ENCODE measurements around the gene SMYD2. TPM values are rescaled to one million over a fixed set of nuclear protein-coding genes. Genes with fewer than 3 reads are reported as not detected.

The SMYD2 gene
- 30.5 and 53.3 TPM in 2 replicates for total RNA-seq (2014; rRNA removed; shearing (Covaris generic))

GRCh38 chr1:214281021-214281719 is at the start of gene SMYD2:
TSS of gene SMYD2 (plus strand) at chr1:214281159. CDS start at chr1:214281255, 96 bp downstream.
- DNase-seq (ENCODE audit: low spot score), result peak; percentile 74
- in situ Hi-C loops (cut with HindIII; ENCODE audit: low sequenced_read_pairs), result no loop called here

GRCh38 chr1:214233856-214234634 is 46.9 kb upstream of the SMYD2 start:
- DNase-seq (ENCODE audit: low spot score), result no peak
- in situ Hi-C loops (cut with HindIII; ENCODE audit: low sequenced_read_pairs), result no loop called here

GRCh38 chr1:214234635-214235025 is 46.3 kb upstream of the SMYD2 start:
- in situ Hi-C loops (cut with HindIII; ENCODE audit: low sequenced_read_pairs), result no loop called here
- no peak for DNase-seq (ENCODE audit: low spot score)

GRCh38 chr1:214236477-214236876 is 44.5 kb upstream of the SMYD2 start:
- in situ Hi-C loops (cut with HindIII; ENCODE audit: low sequenced_read_pairs), result no loop called here
- DNase-seq (ENCODE audit: low spot score), result no peak

GRCh38 chr1:214241060-214241459 is 39.9 kb upstream of the SMYD2 start:
- DNase-seq (ENCODE audit: low spot score), result no peak
- in situ Hi-C loops (cut with HindIII; ENCODE audit: low sequenced_read_pairs), result no loop called here

- in situ Hi-C loops (cut with HindIII; ENCODE audit: low sequenced_read_pairs), result no loop called here
These were observed 36.7 kb upstream of the SMYD2 start for GRCh38 chr1:214244252-214244651.

GRCh38 chr1:214244841-214245240 is 36.1 kb upstream of the SMYD2 start:
- no peak for DNase-seq (ENCODE audit: low spot score)
- in situ Hi-C loops (cut with HindIII; ENCODE audit: low sequenced_read_pairs), result no loop called here

More at GRCh38 chr1:214244252-214244651, 36.7 kb upstream of the SMYD2 start:
- DNase-seq (ENCODE audit: low spot score), result no peak

GRCh38 chr1:214247501-214248041 is 33.4 kb upstream of the SMYD2 start:
- in situ Hi-C loops (cut with HindIII; ENCODE audit: low sequenced_read_pairs), result no loop called here
- peak; percentile 21 for DNase-seq (ENCODE audit: low spot score)

- DNase-seq (ENCODE audit: low spot score), result no peak
- in situ Hi-C loops (cut with HindIII; ENCODE audit: low sequenced_read_pairs), result no loop called here
These were observed 32.5 kb upstream of the SMYD2 start for GRCh38 chr1:214248311-214249085.

GRCh38 chr1:214249651-214250050 is 31.3 kb upstream of the SMYD2 start:
- no peak for DNase-seq (ENCODE audit: low spot score)
- in situ Hi-C loops (cut with HindIII; ENCODE audit: low sequenced_read_pairs), result no loop called here

- in situ Hi-C loops (cut with HindIII; ENCODE audit: low sequenced_read_pairs), result no loop called here
- DNase-seq (ENCODE audit: low spot score), result no peak
These were observed 29.6 kb upstream of the SMYD2 start for GRCh38 chr1:214251354-214251753.

GRCh38 chr1:214255509-214255908 is 25.4 kb upstream of the SMYD2 start:
- in situ Hi-C loops (cut with HindIII; ENCODE audit: low sequenced_read_pairs), result no loop called here
- DNase-seq (ENCODE audit: low spot score), result no peak

- in situ Hi-C loops (cut with HindIII; ENCODE audit: low sequenced_read_pairs), result no loop called here
- DNase-seq (ENCODE audit: low spot score), result no peak
These were observed 21.5 kb upstream of the SMYD2 start for GRCh38 chr1:214259353-214259977.

- in situ Hi-C loops (cut with HindIII; ENCODE audit: low sequenced_read_pairs), result no loop called here
- no peak for DNase-seq (ENCODE audit: low spot score)
These were observed 20.3 kb upstream of the SMYD2 start for GRCh38 chr1:214260561-214261205.

GRCh38 chr1:214261206-214262123 is 19.5 kb upstream of the SMYD2 start:
- in situ Hi-C loops (cut with HindIII; ENCODE audit: low sequenced_read_pairs), result no loop called here
- peak; percentile 90 for DNase-seq (ENCODE audit: low spot score)

- DNase-seq (ENCODE audit: low spot score), result no peak
- in situ Hi-C loops (cut with HindIII; ENCODE audit: low sequenced_read_pairs), result no loop called here
These were observed 16.8 kb upstream of the SMYD2 start for GRCh38 chr1:214264196-214264595.

- DNase-seq (ENCODE audit: low spot score), result no peak
- in situ Hi-C loops (cut with HindIII; ENCODE audit: low sequenced_read_pairs), result no loop called here
These were observed 16.0 kb upstream of the SMYD2 start for GRCh38 chr1:214264976-214265375.

All from G401 (cell line).